Medulla oblongata (tissue), 1 donor: ENCODE measurements around the gene RHBDF2.
"Not testable (repeated sequence)": the region's sequence is repeated elsewhere in the genome, so short reads cannot be mapped to it uniquely, and the experiment has no call there.

Experiments used
- DNase-seq: peaks from one replicate; pipeline ENCODE4 v3.0.0-alpha.2; 2015; ENCODE audit errors: extremely low spot score

RHBDF2 gene

GRCh38 chr17:76524598-76525512 lies 23.6 kb upstream of the RHBDF2 start:
- no peak for DNase-seq

GRCh38 chr17:76523084-76524037 lies 22.1 kb upstream of the RHBDF2 start:
- peak; percentile 70 for DNase-seq

- not testable (repeated sequence) for DNase-seq
Observed at GRCh38 chr17:76521683-76522082, 20.5 kb upstream of the RHBDF2 start.

GRCh38 chr17:76521262-76521661 lies 20.0 kb upstream of the RHBDF2 start:
- DNase-seq, result no peak

GRCh38 chr17:76519048-76519966 lies 18.1 kb upstream of the RHBDF2 start:
- DNase-seq, result no peak

- no peak for DNase-seq
Observed at GRCh38 chr17:76517638-76518038, 16.4 kb upstream of the RHBDF2 start.

- DNase-seq, result peak; percentile 73
Observed at GRCh38 chr17:76515274-76515949, 14.2 kb upstream of the RHBDF2 start.

- not testable (repeated sequence) for DNase-seq
Observed at GRCh38 chr17:76514355-76514754, 13.1 kb upstream of the RHBDF2 start.

GRCh38 chr17:76513306-76513692 lies 12.1 kb upstream of the RHBDF2 start:
- DNase-seq, result no peak

- DNase-seq, result no peak
Observed at GRCh38 chr17:76512366-76513305, 11.4 kb upstream of the RHBDF2 start.

- no peak for DNase-seq
Observed at GRCh38 chr17:76511668-76512365, 10.6 kb upstream of the RHBDF2 start.

GRCh38 chr17:76510831-76511244 lies 9.6 kb upstream of the RHBDF2 start:
- no peak for DNase-seq

GRCh38 chr17:76508472-76509063 lies 7.3 kb upstream of the RHBDF2 start:
- not testable (repeated sequence) for DNase-seq

- peak; percentile 87 for DNase-seq
Observed at GRCh38 chr17:76506408-76507345, 5.5 kb upstream of the RHBDF2 start.

- no peak for DNase-seq
Observed at GRCh38 chr17:76504117-76504516, 2.9 kb upstream of the RHBDF2 start.

- DNase-seq, result no peak
Observed at GRCh38 chr17:76502341-76503211, 1.4 kb upstream of the RHBDF2 start.
